Caco-2 (cell line): ENCODE data around the gene MSMP. TPM values are rescaled to one million over a fixed set of nuclear protein-coding genes. Genes with fewer than 3 reads are reported as not detected.

Experiments
- BruUV-seq: library from RNA; stranded (reverse); fragments of 400-500 nt; replicated peaks from 2 replicates; lab custom pipeline; 2021; lab: Mats Ljungman, UMichigan
- CTCF ChIA-PET: fragments of 300-600 bp; sonication (Branson Sonifier 250); formaldehyde crosslinking; loops from one replicate; lab custom pipeline; 2022; ENCODE audit warnings: antibody characterized with exemption; lab: Charles Lee
- POLR2A ChIA-PET: fragments of 300-600 bp; sonication (Branson Sonifier 250); formaldehyde crosslinking; loops from one replicate; lab custom pipeline; 2022; ENCODE audit warnings: antibody characterized with exemption; lab: Charles Lee
- DNase-seq, 2 experiments: peaks; one replicate each; pipeline versions ENCODE4 v3.0.0 to v3.0.0-alpha.2; 2020 to 2022
- H3K27me3 ChIP-seq: replicated peaks from 2 replicates; pipeline ENCODE4 v1.6.0; 2011; ENCODE audit warnings: low read length; ENCODE audit not compliant: control insufficient read depth, insufficient read depth
- H3K36me3 ChIP-seq: 2 replicates; pipeline ENCODE4 v1.5.1; 2011; ENCODE audit warnings: low read length; ENCODE audit not compliant: control insufficient read depth, insufficient read depth
- H3K4me1 ChIP-seq: fragments of 250-450 bp; sonication (Bioruptor Pico); 2 replicates; pipeline ENCODE4 v1.5.1; 2020; ENCODE audit warnings: mild to moderate bottlenecking
- H3K4me3 ChIP-seq: 2 replicates; pipeline ENCODE4 v1.5.1; 2011; ENCODE audit warnings: low read depth, mild to moderate bottlenecking, control low read depth, low read length
- H3K9me3 ChIP-seq: fragments of 250-450 bp; sonication (Bioruptor Pico); 2 replicates; pipeline ENCODE4 v1.5.1; 2020; ENCODE audit warnings: mild to moderate bottlenecking, moderate library complexity
- H3K27ac Mint-ChIP-seq: one replicate; pipeline ENCODE4 v1.8.0; 2022; ENCODE audit warnings: mixed read lengths; ENCODE audit not compliant: unreplicated experiment
- H3K27me3 Mint-ChIP-seq: one replicate; pipeline ENCODE4 v1.8.0; 2022; ENCODE audit warnings: mixed read lengths; ENCODE audit not compliant: insufficient read depth, unreplicated experiment
- H3K36me3 Mint-ChIP-seq: one replicate; pipeline ENCODE4 v1.8.0; 2022; ENCODE audit warnings: mild to moderate bottlenecking, mixed read lengths; ENCODE audit not compliant: insufficient read depth, unreplicated experiment
- H3K4me1 Mint-ChIP-seq: one replicate; pipeline ENCODE4 v1.8.0; 2022; ENCODE audit warnings: low read depth, mixed read lengths; ENCODE audit not compliant: unreplicated experiment
- H3K4me3 Mint-ChIP-seq: one replicate; pipeline ENCODE4 v1.8.0; 2022; ENCODE audit warnings: mild to moderate bottlenecking, moderate library complexity, mixed read lengths; ENCODE audit not compliant: unreplicated experiment
- H3K9me3 Mint-ChIP-seq: one replicate; pipeline ENCODE4 v1.8.0; 2022; ENCODE audit warnings: mixed read lengths; ENCODE audit not compliant: unreplicated experiment
- CTCF ChIP-seq, 2 experiments: fragments of 200-600 bp in 1 of 2; IDR thresholded peaks; 1 replicate in 1 of 2; 2 replicates in 1 of 2; pipeline versions ENCODE4 v1.5.1 to v1.8.0; 2011 to 2022; ENCODE audit warnings: antibody characterized with exemption in 1 of 2, control low read depth in 1 of 2, inconsistent platforms in 1 of 2, low read depth in 1 of 2, low read length in 1 of 2, mild to moderate bottlenecking in 1 of 2, moderate library complexity in 1 of 2; ENCODE audit not compliant: insufficient read depth in 1 of 2, severe bottlenecking in 1 of 2, unreplicated experiment in 1 of 2
- intact Hi-C: fragments of 100-400 bp; cut with micrococcal nuclease; formaldehyde crosslinking; loops from one replicate; pipeline ENCODE4 v1.10.0; 2022; ENCODE audit not compliant: unreplicated experiment
- total RNA-seq: library from RNA; stranded (reverse); gene quantifications from 2 replicates; pipeline ENCODE4 v1.2.3, GENCODE V29; 2022

The MSMP gene
- total RNA-seq, 1 experiment from 2014 or later: not detected

- no peaks in the 10 kb centered on the region for H3K4me1 ChIP-seq
- intact Hi-C loops: no loop called here
- H3K4me3 ChIP-seq: no peak overlapping the region
- H3K27ac Mint-ChIP-seq: no peak overlapping the region
- peaks cover 8% of the 10 kb centered on the region for H3K36me3 ChIP-seq
- no TSS peak for BruUV-seq
- no peaks in the 10 kb centered on the region for H3K9me3 ChIP-seq
- no peaks in the 10 kb centered on the region for H3K27me3 ChIP-seq
- no peak for TF ChIP-seq CTCF (IDR thresholded peaks at IDR 0.05; ENCODE audit: insufficient read depth in 1 of 2, low read depth in 1 of 2, low read length in 1 of 2, severe bottlenecking in 1 of 2, unreplicated experiment in 1 of 2)
- H3K36me3 Mint-ChIP-seq: peaks cover 70% of the 10 kb centered on the region
- no peak for DNase-seq
- H3K4me1 Mint-ChIP-seq: no peaks in the 10 kb centered on the region
- H3K4me3 Mint-ChIP-seq: no peak overlapping the region
- no peaks in the 10 kb centered on the region for H3K27me3 Mint-ChIP-seq
- ChIA-PET CTCF (interaction anchor here (0.8 kb wide), 1 partner anchor 21 kb away, joined by 3 read pairs; no protein-coding TSS in a partner anchor), POLR2A (no interaction called here)
- no peaks in the 10 kb centered on the region for H3K9me3 Mint-ChIP-seq
These were observed 36.8 kb downstream of the MSMP start for GRCh38 chr9:35717132-35717870.

DNA sequence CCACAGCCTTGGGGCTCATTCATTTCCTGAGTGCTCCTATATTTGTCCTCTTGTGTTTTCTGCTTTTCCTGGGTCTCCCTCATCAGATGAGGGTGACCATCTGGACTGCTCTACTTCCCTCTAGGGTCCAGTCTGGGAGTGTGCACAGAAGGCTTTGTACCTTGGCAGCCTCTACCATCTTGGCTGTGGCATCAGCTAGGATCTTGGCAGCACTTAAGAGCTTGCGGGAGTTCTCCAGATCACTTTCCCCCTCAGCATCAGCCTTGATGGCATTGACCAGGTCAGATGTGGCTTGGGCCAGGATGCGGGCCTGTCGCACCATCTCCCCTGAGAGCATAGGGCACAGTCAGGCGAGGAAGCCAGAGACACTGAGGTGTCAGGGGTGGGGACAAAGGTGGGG is 37.8 kb downstream of the MSMP start:
- Mint-ChIP-seq H3K36me3 (peaks cover 60% of the 10 kb centered on the region), H3K27ac (no peak overlapping the region), H3K27me3 (no peaks in the 10 kb centered on the region), H3K4me1 (no peaks in the 10 kb centered on the region), H3K9me3 (no peaks in the 10 kb centered on the region), H3K4me3 (no peak overlapping the region)
- ChIA-PET POLR2A (no interaction called here), CTCF (interaction anchor here (0.8 kb wide), 1 partner anchor 20 kb away, joined by 3 read pairs; no protein-coding TSS in a partner anchor)
- H3K9me3 ChIP-seq: no peaks in the 10 kb centered on the region
- H3K27me3 ChIP-seq: no peaks in the 10 kb centered on the region
- TF ChIP-seq CTCF (IDR thresholded peaks at IDR 0.05; ENCODE audit: insufficient read depth in 1 of 2, low read depth in 1 of 2, low read length in 1 of 2, severe bottlenecking in 1 of 2, unreplicated experiment in 1 of 2): peak in 1 of 2 experiments; percentile 5
- BruUV-seq: no TSS peak
- DNase-seq: no peak
- no peak overlapping the region for H3K4me3 ChIP-seq
- intact Hi-C loops: no loop called here
- H3K4me1 ChIP-seq: no peaks in the 10 kb centered on the region
- H3K36me3 ChIP-seq: peaks cover 8% of the 10 kb centered on the region

DNA sequence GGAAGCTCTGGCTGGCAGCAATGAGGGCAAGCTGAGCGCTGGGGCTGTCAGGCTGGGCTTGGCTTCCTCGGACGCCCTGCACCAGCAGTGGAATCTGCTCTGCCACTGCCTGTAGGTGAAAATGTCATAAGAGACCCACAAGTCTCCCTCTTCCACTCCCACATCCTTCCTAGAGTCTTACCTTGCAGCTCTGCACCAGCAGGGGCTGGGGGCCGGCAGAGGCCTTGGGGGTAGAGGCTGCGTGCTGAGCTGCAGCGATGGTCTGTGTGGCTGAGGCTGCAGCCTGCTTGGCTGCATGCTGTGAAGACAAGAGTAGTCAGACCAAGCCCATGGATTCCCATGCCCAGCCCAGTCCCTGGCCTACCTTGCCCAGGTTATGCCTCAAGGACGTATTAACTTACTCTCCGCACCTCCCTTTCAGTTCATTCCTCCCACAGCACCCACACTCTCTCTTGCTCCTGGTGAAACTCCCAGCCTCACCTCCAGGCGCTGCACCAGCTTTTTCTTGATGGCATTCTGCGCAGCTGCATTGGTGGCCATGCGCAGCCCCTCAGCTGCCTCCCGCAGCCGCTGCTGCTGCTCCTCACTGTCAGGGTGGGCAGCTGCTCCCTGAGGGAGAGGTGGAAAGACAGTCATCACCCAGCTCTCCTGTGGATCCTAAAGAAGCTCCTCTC is 39.4 kb downstream of the MSMP start:
- Mint-ChIP-seq H3K4me1 (no peaks in the 10 kb centered on the region), H3K27me3 (no peaks in the 10 kb centered on the region), H3K9me3 (no peaks in the 10 kb centered on the region), H3K4me3 (no peak overlapping the region), H3K36me3 (peaks cover 60% of the 10 kb centered on the region), H3K27ac (no peak overlapping the region)
- TF ChIP-seq CTCF (IDR thresholded peaks at IDR 0.05; ENCODE audit: insufficient read depth in 1 of 2, low read depth in 1 of 2, low read length in 1 of 2, severe bottlenecking in 1 of 2, unreplicated experiment in 1 of 2): no peak
- BruUV-seq: no TSS peak
- no peak for DNase-seq
- ChIA-PET CTCF (interaction anchor here (1.0 kb wide), 1 partner anchor 13 kb away, joined by 3 read pairs; no protein-coding TSS in a partner anchor), POLR2A (no interaction called here)
- Histone ChIP-seq H3K4me1 (no peaks in the 10 kb centered on the region), H3K4me3 (no peak overlapping the region), H3K9me3 (no peaks in the 10 kb centered on the region), H3K36me3 (peaks cover 10% of the 10 kb centered on the region), H3K27me3 (no peaks in the 10 kb centered on the region)
- intact Hi-C loops: no loop called here
